Measurements from ENCODE around the gene NEK3.
"Not testable (repeated sequence)": the region's sequence is repeated elsewhere in the genome, so short reads cannot be mapped to it uniquely, and the experiment has no call there.

DNA sequence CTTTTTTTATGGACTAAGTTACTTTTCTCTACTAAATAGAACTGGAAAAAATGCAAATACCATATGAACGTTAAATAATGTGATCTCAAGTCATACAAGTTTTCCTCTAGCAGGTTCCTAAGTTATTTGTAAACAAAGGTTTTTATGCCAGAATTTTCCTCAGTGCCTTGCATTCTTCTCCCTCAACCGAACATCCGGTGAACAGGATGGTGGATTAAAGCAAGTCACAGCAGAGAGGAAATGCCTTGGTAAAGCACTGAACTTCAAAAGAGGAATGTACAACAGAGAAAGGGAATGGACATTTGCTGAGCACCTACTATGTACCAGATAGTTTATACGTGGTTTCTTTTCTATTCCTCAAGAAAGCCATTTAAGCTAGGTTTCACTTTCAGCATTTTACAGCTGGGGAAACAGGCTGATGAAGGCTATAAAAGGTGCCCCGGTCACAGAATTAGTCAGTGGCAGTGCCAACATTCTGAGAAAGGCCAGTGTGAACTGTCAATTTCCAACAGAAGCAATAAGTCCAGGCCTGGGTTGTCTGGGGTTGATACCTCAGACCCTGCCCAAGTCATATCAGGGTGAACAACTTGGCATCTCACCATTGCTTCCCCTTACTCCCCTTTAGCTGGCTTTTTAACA lies 22.0 kb upstream of the NEK3 start:
- TF ChIP-seq, protein P1, sequence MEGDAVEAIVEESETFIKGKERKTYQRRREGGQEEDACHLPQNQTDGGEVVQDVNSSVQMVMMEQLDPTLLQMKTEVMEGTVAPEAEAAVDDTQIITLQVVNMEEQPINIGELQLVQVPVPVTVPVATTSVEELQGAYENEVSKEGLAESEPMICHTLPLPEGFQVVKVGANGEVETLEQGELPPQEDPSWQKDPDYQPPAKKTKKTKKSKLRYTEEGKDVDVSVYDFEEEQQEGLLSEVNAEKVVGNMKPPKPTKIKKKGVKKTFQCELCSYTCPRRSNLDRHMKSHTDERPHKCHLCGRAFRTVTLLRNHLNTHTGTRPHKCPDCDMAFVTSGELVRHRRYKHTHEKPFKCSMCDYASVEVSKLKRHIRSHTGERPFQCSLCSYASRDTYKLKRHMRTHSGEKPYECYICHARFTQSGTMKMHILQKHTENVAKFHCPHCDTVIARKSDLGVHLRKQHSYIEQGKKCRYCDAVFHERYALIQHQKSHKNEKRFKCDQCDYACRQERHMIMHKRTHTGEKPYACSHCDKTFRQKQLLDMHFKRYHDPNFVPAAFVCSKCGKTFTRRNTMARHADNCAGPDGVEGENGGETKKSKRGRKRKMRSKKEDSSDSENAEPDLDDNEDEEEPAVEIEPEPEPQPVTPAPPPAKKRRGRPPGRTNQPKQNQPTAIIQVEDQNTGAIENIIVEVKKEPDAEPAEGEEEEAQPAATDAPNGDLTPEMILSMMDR (IDR thresholded peaks at IDR 0.05), result not testable (repeated sequence)
- not testable (repeated sequence) for TF ChIP-seq ZFX (IDR thresholded peaks at IDR 0.05; ENCODE audit: borderline replicate concordance)

Data from 22Rv1 (cell line).